Gastrocnemius medialis (tissue), 4 donors: ENCODE measurements around the gene CARD6.

Experiments used
- CTCF ChIP-seq, 5 experiments: fragments of 450-650 bp in 3 of 5; fragments of 200-600 bp in 2 of 5; sonication (generic) in 2 of 5; IDR thresholded peaks in 4 of 5; conservative IDR thresholded peaks in 1 of 5; 1 replicate in 4 of 5; 2 replicates in 1 of 5; pipeline ENCODE4 v1.5.1; 2016 to 2019; ENCODE audit warnings: antibody characterized with exemption in 5 of 5, mild to moderate bottlenecking in 3 of 5, moderate library complexity in 3 of 5
- POLR2A ChIP-seq, 2 donors: fragments of 450-650 bp; IDR thresholded peaks; one replicate each; pipeline ENCODE4 v1.6.1; 2017; ENCODE audit warnings: antibody characterized with exemption in 2 of 2, mild to moderate bottlenecking in 2 of 2, moderate library complexity in 2 of 2

DNA sequence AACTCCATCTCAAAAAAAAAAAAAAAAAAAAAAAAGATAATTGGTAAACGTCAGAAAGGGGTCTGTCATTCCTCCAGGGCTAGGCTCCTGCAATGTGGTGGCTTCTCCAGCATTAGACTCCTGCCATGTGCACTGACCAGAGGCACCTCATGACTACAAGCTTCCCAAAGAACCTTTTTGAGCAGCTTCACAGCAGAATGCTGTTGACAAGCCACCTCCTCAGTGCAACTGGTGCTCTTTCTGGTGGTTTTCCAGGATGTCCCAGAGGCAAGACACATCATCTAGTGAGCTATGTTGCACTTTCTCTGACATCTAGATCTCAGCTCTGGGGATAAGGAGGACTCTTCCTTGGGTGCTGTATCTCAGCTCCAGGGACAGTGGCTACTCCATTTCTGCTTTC is 17.7 kb upstream of the CARD6 start:
- TF ChIP-seq POLR2A (IDR thresholded peaks at IDR 0.05) (no peak), CTCF (IDR thresholded peaks at IDR 0.05 in 4 of 5, conservative IDR thresholded peaks at IDR 0.05 in 1 of 5) (no peak)
